ENCODE measurements around the gene SCARF2.
"Not testable (repeated sequence)": the region's sequence is repeated elsewhere in the genome, so short reads cannot be mapped to it uniquely, and the experiment has no call there.

SCARF2 gene
- long read RNA-seq, partial matches to known transcripts = 0 of 1 reads
- long read RNA-seq, other reads (novel, unspliced or antisense) = 1 of 1 reads

DNA sequence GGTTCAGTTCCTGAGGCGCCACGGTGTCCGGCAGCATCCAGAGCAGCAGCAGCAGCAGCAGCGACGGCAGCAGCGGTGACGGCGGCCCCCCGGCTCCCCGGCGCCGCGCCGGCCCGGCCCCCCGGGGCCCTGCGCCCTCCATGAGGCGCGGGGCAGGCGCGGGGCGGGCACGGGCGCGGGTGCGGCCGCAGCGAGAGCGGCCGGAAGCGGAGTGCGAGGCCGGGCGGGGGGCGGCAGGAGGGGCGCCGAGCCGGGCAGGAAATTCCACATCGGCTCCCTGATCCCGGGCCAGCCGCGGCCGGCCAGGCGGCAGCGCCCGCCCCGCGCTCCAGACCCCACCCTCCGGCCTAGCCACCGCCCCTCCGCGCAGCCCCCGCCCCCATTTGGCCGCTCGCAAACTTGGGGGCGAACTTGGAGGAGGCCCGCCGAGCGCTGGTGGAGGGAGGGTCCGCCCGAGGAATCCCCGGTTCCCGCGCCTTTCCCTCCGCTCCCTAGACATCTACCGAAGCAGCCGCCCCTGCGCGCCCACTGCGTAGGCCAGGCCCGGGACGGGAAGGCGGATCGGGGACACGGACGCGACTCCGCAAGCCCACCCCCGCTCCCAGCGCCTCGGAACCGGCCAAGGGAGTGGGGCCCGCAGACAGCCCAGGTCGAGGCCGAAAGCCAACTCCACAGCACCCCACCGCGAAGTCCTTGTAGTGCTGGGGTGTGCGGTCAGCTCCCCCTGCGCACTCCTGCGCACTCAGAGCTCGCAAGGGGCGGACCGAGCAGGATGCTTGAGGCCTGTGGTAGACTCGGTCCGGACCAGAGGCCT lies at the start of gene SCARF2:
Gene SCARF2, minus strand, starts transcription at position 213 of the 814 bp plus-strand sequence. Its CDS starts 71 bp downstream, at position 142.
- Histone ChIP-seq H3K4me3 (replicated peaks; ENCODE audit: insufficient read depth, low read length) (no peak within 1 kb of the TSS), H3K27me3 (ENCODE audit: insufficient read depth, poor library complexity, severe bottlenecking) (peaks cover 56% of the 10 kb centered on the region), H3K27ac (replicated peaks) (no peak within 1 kb of the TSS)
- TF ChIP-seq SPI1 (IDR thresholded peaks at IDR 0.05; ENCODE audit: borderline replicate concordance, low read depth) = no peak
- no peak for TF ChIP-seq GABPA (IDR thresholded peaks at IDR 0.05; ENCODE audit: low read depth)
- no peak for DNase-seq (ENCODE audit: low read depth in 1 of 2, low spot score in 1 of 2)

GRCh38 chr22:20486229-20486628 lies 48.6 kb upstream of the SCARF2 start:
- Histone ChIP-seq H3K27ac (replicated peaks) (no peak overlapping the region), H3K27me3 (ENCODE audit: insufficient read depth, poor library complexity, severe bottlenecking) (no peaks in the 10 kb centered on the region), H3K4me3 (replicated peaks; ENCODE audit: insufficient read depth, low read length) (no peak overlapping the region)
- TF ChIP-seq, protein P1, sequence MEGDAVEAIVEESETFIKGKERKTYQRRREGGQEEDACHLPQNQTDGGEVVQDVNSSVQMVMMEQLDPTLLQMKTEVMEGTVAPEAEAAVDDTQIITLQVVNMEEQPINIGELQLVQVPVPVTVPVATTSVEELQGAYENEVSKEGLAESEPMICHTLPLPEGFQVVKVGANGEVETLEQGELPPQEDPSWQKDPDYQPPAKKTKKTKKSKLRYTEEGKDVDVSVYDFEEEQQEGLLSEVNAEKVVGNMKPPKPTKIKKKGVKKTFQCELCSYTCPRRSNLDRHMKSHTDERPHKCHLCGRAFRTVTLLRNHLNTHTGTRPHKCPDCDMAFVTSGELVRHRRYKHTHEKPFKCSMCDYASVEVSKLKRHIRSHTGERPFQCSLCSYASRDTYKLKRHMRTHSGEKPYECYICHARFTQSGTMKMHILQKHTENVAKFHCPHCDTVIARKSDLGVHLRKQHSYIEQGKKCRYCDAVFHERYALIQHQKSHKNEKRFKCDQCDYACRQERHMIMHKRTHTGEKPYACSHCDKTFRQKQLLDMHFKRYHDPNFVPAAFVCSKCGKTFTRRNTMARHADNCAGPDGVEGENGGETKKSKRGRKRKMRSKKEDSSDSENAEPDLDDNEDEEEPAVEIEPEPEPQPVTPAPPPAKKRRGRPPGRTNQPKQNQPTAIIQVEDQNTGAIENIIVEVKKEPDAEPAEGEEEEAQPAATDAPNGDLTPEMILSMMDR (IDR thresholded peaks at IDR 0.05; ENCODE audit: insufficient read depth, low read length) = no peak
- no peak for TF ChIP-seq POLR2AphosphoS5 (IDR thresholded peaks at IDR 0.05; ENCODE audit: low read depth)
- TF ChIP-seq, protein P2, sequence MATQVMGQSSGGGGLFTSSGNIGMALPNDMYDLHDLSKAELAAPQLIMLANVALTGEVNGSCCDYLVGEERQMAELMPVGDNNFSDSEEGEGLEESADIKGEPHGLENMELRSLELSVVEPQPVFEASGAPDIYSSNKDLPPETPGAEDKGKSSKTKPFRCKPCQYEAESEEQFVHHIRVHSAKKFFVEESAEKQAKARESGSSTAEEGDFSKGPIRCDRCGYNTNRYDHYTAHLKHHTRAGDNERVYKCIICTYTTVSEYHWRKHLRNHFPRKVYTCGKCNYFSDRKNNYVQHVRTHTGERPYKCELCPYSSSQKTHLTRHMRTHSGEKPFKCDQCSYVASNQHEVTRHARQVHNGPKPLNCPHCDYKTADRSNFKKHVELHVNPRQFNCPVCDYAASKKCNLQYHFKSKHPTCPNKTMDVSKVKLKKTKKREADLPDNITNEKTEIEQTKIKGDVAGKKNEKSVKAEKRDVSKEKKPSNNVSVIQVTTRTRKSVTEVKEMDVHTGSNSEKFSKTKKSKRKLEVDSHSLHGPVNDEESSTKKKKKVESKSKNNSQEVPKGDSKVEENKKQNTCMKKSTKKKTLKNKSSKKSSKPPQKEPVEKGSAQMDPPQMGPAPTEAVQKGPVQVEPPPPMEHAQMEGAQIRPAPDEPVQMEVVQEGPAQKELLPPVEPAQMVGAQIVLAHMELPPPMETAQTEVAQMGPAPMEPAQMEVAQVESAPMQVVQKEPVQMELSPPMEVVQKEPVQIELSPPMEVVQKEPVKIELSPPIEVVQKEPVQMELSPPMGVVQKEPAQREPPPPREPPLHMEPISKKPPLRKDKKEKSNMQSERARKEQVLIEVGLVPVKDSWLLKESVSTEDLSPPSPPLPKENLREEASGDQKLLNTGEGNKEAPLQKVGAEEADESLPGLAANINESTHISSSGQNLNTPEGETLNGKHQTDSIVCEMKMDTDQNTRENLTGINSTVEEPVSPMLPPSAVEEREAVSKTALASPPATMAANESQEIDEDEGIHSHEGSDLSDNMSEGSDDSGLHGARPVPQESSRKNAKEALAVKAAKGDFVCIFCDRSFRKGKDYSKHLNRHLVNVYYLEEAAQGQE (IDR thresholded peaks at IDR 0.05; ENCODE audit: insufficient replicate concordance, low read depth) = no peak
- no peak for TF ChIP-seq GABPA (IDR thresholded peaks at IDR 0.05; ENCODE audit: low read depth)
- no peak for TF ChIP-seq SPI1 (IDR thresholded peaks at IDR 0.05; ENCODE audit: borderline replicate concordance, low read depth)
- DNase-seq (ENCODE audit: low read depth in 1 of 2, low spot score in 1 of 2) = no peak

DNA sequence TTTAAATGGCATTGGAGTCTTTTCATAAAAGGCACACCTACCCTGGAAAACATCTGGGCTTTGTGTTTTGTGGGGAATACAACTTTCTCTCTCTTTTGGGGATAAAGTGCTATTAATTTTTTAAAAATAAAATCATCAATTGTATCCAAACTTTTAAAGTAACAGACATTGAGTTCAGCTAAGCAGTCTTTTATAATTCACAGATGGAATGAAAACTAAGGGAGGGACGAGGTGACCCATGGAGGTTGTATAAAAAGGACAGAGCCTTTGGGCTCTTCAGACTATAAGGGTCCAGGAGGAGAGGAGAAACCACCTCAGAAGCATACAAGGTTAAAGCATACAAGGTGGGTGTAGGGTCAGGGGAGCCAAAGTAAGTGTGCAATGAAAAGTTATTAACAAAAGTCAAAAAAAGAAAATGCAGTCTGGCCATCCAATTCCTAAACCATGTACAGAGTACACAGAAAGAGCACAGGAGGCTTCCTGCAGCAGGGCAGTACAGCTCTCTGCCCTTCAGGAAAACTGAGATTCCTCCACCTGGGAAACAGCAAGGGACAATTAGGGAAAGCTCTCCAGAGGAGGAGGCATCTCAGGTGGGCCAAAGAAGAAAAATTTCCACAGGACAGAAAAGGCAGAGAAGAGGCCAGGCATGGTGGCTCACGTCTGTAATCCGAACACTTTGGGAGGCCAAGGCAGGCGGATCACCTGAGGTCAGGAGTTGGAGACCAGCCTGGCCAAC lies 47.5 kb upstream of the SCARF2 start:
- Histone ChIP-seq H3K27me3 (ENCODE audit: insufficient read depth, poor library complexity, severe bottlenecking) (no peaks in the 10 kb centered on the region), H3K27ac (replicated peaks) (no peak overlapping the region), H3K4me3 (replicated peaks; ENCODE audit: insufficient read depth, low read length) (no peak overlapping the region)
- no peak for DNase-seq (ENCODE audit: low read depth in 1 of 2, low spot score in 1 of 2)
- TF ChIP-seq SPI1 (IDR thresholded peaks at IDR 0.05; ENCODE audit: borderline replicate concordance, low read depth) (no peak), POLR2AphosphoS5 (IDR thresholded peaks at IDR 0.05; ENCODE audit: low read depth) (no peak), GABPA (IDR thresholded peaks at IDR 0.05; ENCODE audit: low read depth) (no peak)
- TF ChIP-seq, protein P1 (IDR thresholded peaks at IDR 0.05; ENCODE audit: insufficient read depth, low read length) = no peak
- TF ChIP-seq, protein P2 (IDR thresholded peaks at IDR 0.05; ENCODE audit: insufficient replicate concordance, low read depth) = no peak

DNA sequence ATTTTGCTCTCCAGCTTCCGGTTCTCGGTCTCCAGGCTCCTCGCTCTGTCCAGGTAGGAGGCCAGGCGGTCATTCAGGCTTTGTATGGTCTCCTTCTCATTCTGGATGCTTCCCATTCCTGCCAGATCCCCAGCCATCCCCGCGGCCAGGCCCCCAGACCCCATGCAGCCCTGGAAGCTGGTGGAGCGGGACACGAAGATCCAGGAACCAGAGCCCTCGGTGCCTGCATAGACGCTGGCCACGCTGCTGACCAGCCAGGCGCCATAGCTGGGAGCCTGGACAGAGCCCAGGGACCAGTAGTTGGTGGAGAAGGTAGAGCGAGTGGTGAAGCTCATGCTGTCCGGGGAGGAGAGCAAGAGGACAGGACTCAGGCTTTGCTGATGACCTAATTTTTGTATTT lies 46.1 kb upstream of the SCARF2 start:
- Histone ChIP-seq H3K4me3 (replicated peaks; ENCODE audit: insufficient read depth, low read length) (no peak overlapping the region), H3K27ac (replicated peaks) (no peak overlapping the region), H3K27me3 (ENCODE audit: insufficient read depth, poor library complexity, severe bottlenecking) (no peaks in the 10 kb centered on the region)
- no peak for DNase-seq (ENCODE audit: low read depth in 1 of 2, low spot score in 1 of 2)
- TF ChIP-seq, protein P2 (IDR thresholded peaks at IDR 0.05; ENCODE audit: insufficient replicate concordance, low read depth) = no peak
- no peak for TF ChIP-seq GABPA (IDR thresholded peaks at IDR 0.05; ENCODE audit: low read depth)
- TF ChIP-seq, protein P1 (IDR thresholded peaks at IDR 0.05; ENCODE audit: insufficient read depth, low read length) = no peak
- TF ChIP-seq SPI1 (IDR thresholded peaks at IDR 0.05; ENCODE audit: borderline replicate concordance, low read depth) = no peak
- no peak for TF ChIP-seq POLR2AphosphoS5 (IDR thresholded peaks at IDR 0.05; ENCODE audit: low read depth)

DNA sequence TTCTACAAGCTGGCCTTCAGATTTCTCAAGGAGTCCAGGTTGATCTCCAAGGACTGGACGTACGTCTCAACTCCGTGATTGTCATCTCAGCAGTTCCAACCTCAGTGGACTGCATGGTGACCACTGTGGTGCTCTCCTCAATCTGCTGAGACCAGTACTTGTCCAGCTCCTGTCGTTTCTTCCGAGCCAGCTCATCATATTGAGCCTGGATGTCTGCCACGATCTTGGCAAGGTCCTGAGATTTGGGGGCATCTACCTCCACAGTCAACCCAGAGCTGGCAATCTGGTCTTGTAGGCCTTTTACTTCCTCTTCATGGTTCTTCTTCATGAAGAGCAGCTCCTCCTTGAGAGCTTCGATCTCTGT lies 45.5 kb upstream of the SCARF2 start:
- H3K27me3 ChIP-seq (ENCODE audit: insufficient read depth, poor library complexity, severe bottlenecking); H3K27ac ChIP-seq (replicated peaks); H3K4me3 ChIP-seq (replicated peaks; ENCODE audit: insufficient read depth, low read length); DNase-seq (ENCODE audit: low read depth in 1 of 2, low spot score in 1 of 2): not testable (repeated sequence)
